SU-DHL-6 (cell line): ENCODE data around the gene AKAP8L.

ENCODE experiments used
- CTCF ChIP-seq: fragments of 200-600 bp; sonication (generic); IDR thresholded peaks from one replicate; pipeline ENCODE4 v1.5.1; 2017; ENCODE audit warnings: antibody characterized with exemption, mild to moderate bottlenecking, low read length, moderate library complexity; ENCODE audit not compliant: insufficient read depth, poor library complexity, severe bottlenecking
- EZH2phosphoT487 ChIP-seq: fragments of 200-600 bp; sonication (generic), shearing (Covaris generic); conservative IDR thresholded peaks from 2 replicates; pipeline ENCODE4 v1.6.1; 2018; ENCODE audit warnings: mild to moderate bottlenecking, antibody characterized with exemption, low read length, moderate library complexity, mixed read lengths

GRCh38 chr19:15400521-15401396, 18.0 kb downstream of the AKAP8L start:
- TF ChIP-seq EZH2phosphoT487: no peak
- TF ChIP-seq CTCF: no peak
